Erythroblast (primary cell): ENCODE results near the gene AGR2.

Source experiments
- GATA1 ChIP-seq: IDR thresholded peaks from 2 replicates; pipeline ENCODE4 v1.6.1; 2011; ENCODE audit warnings: low read depth, mild to moderate bottlenecking, control low read depth, low read length, moderate library complexity
- POLR2A ChIP-seq: IDR thresholded peaks from 2 replicates; pipeline ENCODE4 v1.6.1; 2011; ENCODE audit warnings: mild to moderate bottlenecking, low read length

GRCh38 chr7:16838891-16839290, 34.1 kb upstream of the AGR2 start:
- TF ChIP-seq POLR2A = no peak
- no peak for TF ChIP-seq GATA1
